Fibroblast of lung (primary cell): ENCODE data around the gene FAF2. TPM values are rescaled to one million over a fixed set of nuclear protein-coding genes. Genes with fewer than 3 reads are reported as not detected.

Experiments used
- DNase-seq, 2 donors: peaks; one replicate each; pipeline versions ENCODE4 v3.0.0 to v3.0.0-alpha.2; 2010; ENCODE audit warnings: low read depth in 2 of 2
- H2AFZ ChIP-seq: 2 replicates; pipeline ENCODE4 v1.5.1; 2012; ENCODE audit warnings: low read length, control low read depth, inconsistent platforms
- H3K27ac ChIP-seq: 2 replicates; pipeline ENCODE4 v1.5.1; 2011; ENCODE audit warnings: low read length, control low read depth; ENCODE audit not compliant: insufficient read depth
- H3K27me3 ChIP-seq: 2 replicates; pipeline ENCODE4 v1.5.1; 2011; ENCODE audit warnings: mild to moderate bottlenecking, low read length; ENCODE audit not compliant: control insufficient read depth, insufficient read depth
- H3K36me3 ChIP-seq: 2 replicates; pipeline ENCODE4 v1.5.1; 2011; ENCODE audit warnings: low read length; ENCODE audit not compliant: control insufficient read depth, insufficient read depth
- H3K4me1 ChIP-seq: 2 replicates; pipeline ENCODE4 v1.5.1; 2011; ENCODE audit warnings: low read length; ENCODE audit not compliant: control insufficient read depth, insufficient read depth; ENCODE audit errors: extremely low read depth
- H3K4me2 ChIP-seq: 2 replicates; pipeline ENCODE4 v1.5.1; 2011; ENCODE audit warnings: low read length, control low read depth; ENCODE audit not compliant: insufficient read depth; ENCODE audit errors: extremely low read depth
- H3K4me3 ChIP-seq, 4 experiments: fragments of 200-600 bp in 1 of 4; sonication (generic) in 1 of 4; replicated peaks in 1 of 4; 2 replicates each; pipeline ENCODE4 v1.5.1; 2011 to 2016; ENCODE audit warnings: low read length in 4 of 4, low read depth in 3 of 4, mild to moderate bottlenecking in 3 of 4, control low read depth in 2 of 4, inconsistent platforms in 1 of 4, mixed read lengths in 1 of 4; ENCODE audit not compliant: insufficient read depth in 1 of 4; ENCODE audit errors: control extremely low read depth in 1 of 4
- H3K79me2 ChIP-seq: 2 replicates; pipeline ENCODE4 v1.5.1; 2012; ENCODE audit warnings: mild to moderate bottlenecking, low read length, inconsistent platforms; ENCODE audit not compliant: control insufficient read depth, insufficient read depth
- H3K9ac ChIP-seq: 2 replicates; pipeline ENCODE4 v1.5.1; 2011; ENCODE audit warnings: mild to moderate bottlenecking, low read length, control low read depth; ENCODE audit not compliant: insufficient read depth
- H3K9me3 ChIP-seq: 2 replicates; pipeline ENCODE4 v1.5.1; 2012; ENCODE audit warnings: low read depth, low read length; ENCODE audit not compliant: control insufficient read depth, insufficient read depth
- H4K20me1 ChIP-seq: 2 replicates; pipeline ENCODE4 v1.5.1; 2011; ENCODE audit warnings: low read length; ENCODE audit not compliant: control insufficient read depth, insufficient read depth; ENCODE audit errors: extremely low read depth
- CTCF ChIP-seq, 2 donors: IDR thresholded peaks in 1 of 2; conservative IDR thresholded peaks in 1 of 2; 1 replicate in 1 of 2; 2 replicates in 1 of 2; pipeline ENCODE4 v1.5.1; 2011 to 2012; ENCODE audit warnings: low read length in 2 of 2, control low read depth in 1 of 2, inconsistent platforms in 1 of 2, low read depth in 1 of 2, mild to moderate bottlenecking in 1 of 2
- EZH2 ChIP-seq: IDR thresholded peaks from 2 replicates; pipeline ENCODE4 v1.5.1; 2012; ENCODE audit warnings: low read length, control low read depth, mild to moderate bottlenecking; ENCODE audit errors: missing control alignments
- polyA plus RNA-seq, 2 donors: library from polyadenylated mRNA; depleted of rRNA in 1 of 2; stranded (reverse) in 1 of 2; unstranded in 1 of 2; fragments of >200 nt; gene quantifications; 2 replicates each; pipeline ENCODE4 v1.2.1, GENCODE V29; 2011 to 2012; ENCODE audit warnings: missing spikeins in 1 of 2
- total RNA-seq: library from RNA; depleted of rRNA; stranded (reverse); fragments of >200 nt; gene quantifications from 2 replicates; pipeline ENCODE4 v1.2.1, GENCODE V29; 2014

The FAF2 gene
- total and polyA plus RNA-seq, 2 donors (not counting 1 experiment from before 2014, with no cell fraction given): 38.5 to 55.5 TPM

GRCh38 chr5:176446028-176446665 lies 2.0 kb upstream of the FAF2 start:
- Histone ChIP-seq H3K4me3 (no peak overlapping the region), H3K9ac (no peak overlapping the region)
- no peak for TF ChIP-seq CTCF (conservative IDR thresholded peaks at IDR 0.05 in 1 of 2, IDR thresholded peaks at IDR 0.05 in 1 of 2; ENCODE audit: low read depth in 1 of 2, low read length in 2 of 2)
- TF ChIP-seq EZH2: no peak

DNA sequence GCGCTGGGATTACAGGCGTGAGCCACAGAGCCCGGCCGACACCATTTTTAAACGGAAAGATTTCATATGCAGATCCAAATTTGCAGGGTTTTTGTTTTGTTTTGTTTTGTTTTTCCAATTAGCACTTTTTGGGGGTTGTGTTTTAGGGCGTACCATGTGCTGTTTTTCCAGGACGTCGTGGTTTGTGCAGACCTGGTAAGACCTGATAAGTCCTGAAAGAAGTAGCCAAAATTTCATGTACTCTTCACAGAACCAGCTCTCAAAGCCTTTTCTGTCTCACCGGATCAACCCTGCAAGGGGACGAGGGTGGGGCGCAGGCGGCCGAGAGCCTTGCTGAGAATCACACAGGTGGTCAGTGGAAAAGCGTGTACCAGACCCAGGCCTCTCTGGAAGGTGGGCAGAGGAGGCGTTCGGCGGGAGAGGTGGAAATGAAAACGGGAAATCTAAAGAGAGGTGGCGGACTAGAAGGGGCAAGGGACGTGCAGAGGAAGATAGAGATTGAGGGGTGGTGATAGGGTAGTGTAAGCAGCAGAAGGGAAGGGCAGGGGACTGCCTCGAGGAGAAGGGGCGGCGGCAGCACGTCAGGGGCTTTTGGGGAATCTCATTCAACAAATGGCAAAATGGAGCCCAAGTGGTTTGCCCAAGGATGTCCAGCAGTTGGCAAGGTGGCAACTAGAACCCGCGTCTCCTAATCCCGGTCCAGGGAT lies 1.1 kb upstream of the FAF2 start:
- H3K9ac ChIP-seq: peak overlapping the region; percentile 84

More at GRCh38 chr5:176446028-176446665, 2.0 kb upstream of the FAF2 start:
- no peaks in the 10 kb centered on the region for H4K20me1 ChIP-seq
- H3K27ac ChIP-seq: no peak overlapping the region
- H2AFZ ChIP-seq: no peak overlapping the region
- H3K4me2 ChIP-seq: no peak overlapping the region
- peaks cover 29% of the 10 kb centered on the region for H3K79me2 ChIP-seq
- H3K4me1 ChIP-seq: peaks cover 3% of the 10 kb centered on the region
- H3K36me3 ChIP-seq: no peaks in the 10 kb centered on the region
- no peaks in the 10 kb centered on the region for H3K9me3 ChIP-seq
- no peaks in the 10 kb centered on the region for H3K27me3 ChIP-seq
- DNase-seq: no peak

More for the DNA sequence above, 1.1 kb upstream of the FAF2 start:
- TF ChIP-seq EZH2 (no peak), CTCF (conservative IDR thresholded peaks at IDR 0.05 in 1 of 2, IDR thresholded peaks at IDR 0.05 in 1 of 2; ENCODE audit: low read depth in 1 of 2, low read length in 2 of 2) (no peak)
- Histone ChIP-seq H3K9me3 (no peaks in the 10 kb centered on the region), H3K79me2 (peaks cover 36% of the 10 kb centered on the region), H3K4me2 (peak overlapping the region; percentile 100), H3K27ac (peak overlapping the region; percentile 94), H3K27me3 (no peaks in the 10 kb centered on the region), H4K20me1 (no peaks in the 10 kb centered on the region), H3K36me3 (no peaks in the 10 kb centered on the region), H3K4me3 (peak overlapping the region; percentile 80 to 100 (median 82)), H2AFZ (peak overlapping the region; percentile 88), H3K4me1 (peaks cover 3% of the 10 kb centered on the region)
- no peak for DNase-seq
